Sigmoid colon (tissue), 7 donors: Measurements from ENCODE around the gene PDZD7. TPM values are rescaled to one million over a fixed set of nuclear protein-coding genes. Genes with fewer than 3 reads are reported as not detected.
A peak's percentile ranks its signal among the peaks of the same experiment; 100 is the strongest.

Experiments used
- DNase-seq: peaks from one replicate; pipeline ENCODE4 v3.0.0-alpha.2; 2019
- H3K27ac ChIP-seq, 4 donors: fragments of 200-600 bp; sonication (generic); one replicate each; pipeline ENCODE4 v1.5.1; 2016 to 2019; ENCODE audit warnings: mild to moderate bottlenecking in 1 of 4
- H3K27me3 ChIP-seq, 3 donors: fragments of 200-600 bp; sonication (generic); one replicate each; pipeline ENCODE4 v1.5.1; 2019; ENCODE audit warnings: mild to moderate bottlenecking in 1 of 3
- H3K36me3 ChIP-seq, 4 donors: fragments of 200-600 bp; sonication (generic); one replicate each; pipeline ENCODE4 v1.5.1; 2016 to 2019
- H3K4me1 ChIP-seq, 4 donors: fragments of 200-600 bp; sonication (generic); one replicate each; pipeline ENCODE4 v1.5.1; 2017 to 2019
- H3K4me3 ChIP-seq, 4 donors: fragments of 200-600 bp; sonication (generic); one replicate each; pipeline ENCODE4 v1.5.1; 2017 to 2019; ENCODE audit warnings: mild to moderate bottlenecking in 2 of 4, moderate library complexity in 1 of 4
- H3K9me3 ChIP-seq, 4 donors: fragments of 200-600 bp in 3 of 4; sonication (generic) in 3 of 4; one replicate each; pipeline versions ENCODE4 v1.5.1 to v1.6.1; 2013 to 2019
- EP300 ChIP-seq, 4 donors: sonication (generic); formaldehyde crosslinking; IDR thresholded peaks; one replicate each; pipeline ENCODE4 v1.6.1; 2017; ENCODE audit warnings: antibody characterized with exemption in 4 of 4
- POLR2A ChIP-seq, 2 donors: fragments of 450-650 bp; IDR thresholded peaks; one replicate each; pipeline ENCODE4 v1.6.1; 2016; ENCODE audit warnings: antibody characterized with exemption in 2 of 2, mild to moderate bottlenecking in 2 of 2, moderate library complexity in 2 of 2
- POLR2AphosphoS5 ChIP-seq, 4 donors: sonication (generic); formaldehyde crosslinking; IDR thresholded peaks; one replicate each; pipeline ENCODE4 v1.6.1; 2017; ENCODE audit warnings: antibody characterized with exemption in 4 of 4
- WGBS, 2 donors: extraction: QIAGEN DNeasy Blood & Tissue Kit; methylation state at CpG; one replicate each; pipeline ENCODE4 v1.1.7; 2013; 5-methylcytosine and 5-hydroxymethylcytosine counted together
- intact Hi-C: fragments of 100-400 bp; cut with DNase I; formaldehyde crosslinking; loops from one replicate; pipeline ENCODE4 v1.15.1; 2023
- polyA plus RNA-seq, 3 donors: library from polyadenylated mRNA; stranded (reverse); fragments of 200-250 nt; gene quantifications; one replicate each; pipeline ENCODE4 v1.2.3, GENCODE V29; 2013
- total RNA-seq, 4 donors: library from RNA; depleted of rRNA; stranded (reverse); fragments of >200 nt; gene quantifications; one replicate each; pipeline ENCODE4 v1.1.0, GENCODE V29; 2016
- TF ChIP-seq, protein P1 (sequence below), 4 experiments: fragments of 450-650 bp in 3 of 4; fragments of 200-600 bp in 1 of 4; IDR thresholded peaks; one replicate each; pipeline ENCODE4 v1.5.1; 2016 to 2019; ENCODE audit warnings: antibody characterized with exemption in 4 of 4, mild to moderate bottlenecking in 3 of 4, moderate library complexity in 2 of 4
- donor health status: healthy with polysubstance abuse.
- donor health status: Bipolar disorder and iron deficiency.
- donor health status: healthy.

The PDZD7 gene
- total and polyA plus RNA-seq, 7 donors = 0.16 to 2.4 (median 0.90) TPM; not detected in 1

- Histone ChIP-seq H3K27me3 (peaks cover 0 to 10% (median 0%) of the 10 kb centered on the region in 3 donors), H3K9me3 (no peaks in the 10 kb centered on the region), H3K4me1 (peaks cover 0 to 18% (median 17%) of the 10 kb centered on the region in 4 donors), H3K27ac (no peak overlapping the region), H3K4me3 (no peak overlapping the region), H3K36me3 (peaks cover 0 to 7% (median 0%) of the 10 kb centered on the region in 4 donors)
- peak; percentile 41 for DNase-seq
- TF ChIP-seq POLR2A (IDR thresholded peaks at IDR 0.05) (no peak), POLR2AphosphoS5 (IDR thresholded peaks at IDR 0.05) (no peak)
- TF ChIP-seq, protein P1, sequence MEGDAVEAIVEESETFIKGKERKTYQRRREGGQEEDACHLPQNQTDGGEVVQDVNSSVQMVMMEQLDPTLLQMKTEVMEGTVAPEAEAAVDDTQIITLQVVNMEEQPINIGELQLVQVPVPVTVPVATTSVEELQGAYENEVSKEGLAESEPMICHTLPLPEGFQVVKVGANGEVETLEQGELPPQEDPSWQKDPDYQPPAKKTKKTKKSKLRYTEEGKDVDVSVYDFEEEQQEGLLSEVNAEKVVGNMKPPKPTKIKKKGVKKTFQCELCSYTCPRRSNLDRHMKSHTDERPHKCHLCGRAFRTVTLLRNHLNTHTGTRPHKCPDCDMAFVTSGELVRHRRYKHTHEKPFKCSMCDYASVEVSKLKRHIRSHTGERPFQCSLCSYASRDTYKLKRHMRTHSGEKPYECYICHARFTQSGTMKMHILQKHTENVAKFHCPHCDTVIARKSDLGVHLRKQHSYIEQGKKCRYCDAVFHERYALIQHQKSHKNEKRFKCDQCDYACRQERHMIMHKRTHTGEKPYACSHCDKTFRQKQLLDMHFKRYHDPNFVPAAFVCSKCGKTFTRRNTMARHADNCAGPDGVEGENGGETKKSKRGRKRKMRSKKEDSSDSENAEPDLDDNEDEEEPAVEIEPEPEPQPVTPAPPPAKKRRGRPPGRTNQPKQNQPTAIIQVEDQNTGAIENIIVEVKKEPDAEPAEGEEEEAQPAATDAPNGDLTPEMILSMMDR (IDR thresholded peaks at IDR 0.05) = no peak
- 15 to 63% methylated on average over 4 of the region's 4 CpGs for WGBS, 2 donors
- intact Hi-C loops = no loop called here
Measured at GRCh38 chr10:100970914-100971811, 59.8 kb downstream of the PDZD7 start.

GRCh38 chr10:100970076-100970913 lies 60.6 kb downstream of the PDZD7 start:
- intact Hi-C loops = no loop called here
- peaks cover 0 to 10% (median 0%) of the 10 kb centered on the region in 3 donors for H3K27me3 ChIP-seq
- peak overlapping the region; percentile 39 to 62 (median 53) for H3K4me3 ChIP-seq
- H3K9me3 ChIP-seq = no peaks in the 10 kb centered on the region
- H3K4me1 ChIP-seq = peaks cover 0 to 18% (median 17%) of the 10 kb centered on the region in 4 donors
- TF ChIP-seq, protein P1 (IDR thresholded peaks at IDR 0.05) = no peak
- no peak for TF ChIP-seq POLR2AphosphoS5 (IDR thresholded peaks at IDR 0.05)
- no peak for TF ChIP-seq EP300 (IDR thresholded peaks at IDR 0.05)
- TF ChIP-seq POLR2A (IDR thresholded peaks at IDR 0.05) = no peak
- WGBS, 2 donors = 15 to 34% methylated on average over 13 of the region's 13 CpGs
- H3K36me3 ChIP-seq = peaks cover 0 to 7% (median 0%) of the 10 kb centered on the region in 4 donors
- DNase-seq = peak; percentile 66
- peak overlapping the region in 1 of 4 donors; percentile 48 for H3K27ac ChIP-seq

DNA sequence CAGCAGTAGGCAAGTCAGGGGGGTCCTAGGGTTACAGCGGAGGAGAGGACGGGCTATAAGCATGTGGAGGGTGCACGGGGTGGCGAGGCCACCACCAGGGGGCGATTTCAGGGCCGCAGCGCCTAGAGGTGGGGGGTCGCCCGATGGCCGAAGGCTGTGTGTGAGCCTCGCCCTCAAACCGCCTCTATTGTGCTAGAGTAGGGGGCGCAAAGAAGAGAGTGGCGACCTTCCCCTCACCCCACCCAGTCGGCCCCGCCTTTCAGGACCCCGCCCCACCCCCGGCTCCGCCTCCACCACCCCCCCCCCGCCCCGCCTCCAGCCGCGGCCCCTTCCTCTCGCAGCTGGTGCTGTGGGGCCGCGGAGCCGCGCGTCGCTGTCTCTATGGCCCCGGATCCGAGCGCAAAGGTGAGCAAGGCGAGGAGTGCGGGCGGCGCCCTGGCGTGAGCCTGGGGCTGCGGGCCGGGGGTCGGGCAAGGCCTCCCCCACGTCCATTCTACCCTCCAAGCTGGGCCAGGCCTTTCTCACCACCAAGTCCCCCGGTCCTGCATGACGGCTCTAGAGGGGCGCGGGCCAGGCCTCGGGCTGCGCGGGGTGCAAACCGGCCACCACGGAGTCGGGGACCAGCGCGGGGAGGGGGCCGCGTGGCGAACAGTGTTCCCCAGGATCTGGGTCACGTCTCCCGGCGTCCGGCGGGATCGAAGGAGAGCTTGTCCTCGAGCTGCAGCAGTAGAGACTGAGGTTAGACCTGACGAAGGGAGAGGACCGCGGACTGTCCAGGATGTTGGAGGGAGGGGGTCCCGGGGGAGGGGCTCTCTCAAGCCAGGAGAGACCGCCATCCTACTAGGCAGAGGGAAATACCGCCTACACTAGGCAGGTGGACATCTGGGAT lies 61.5 kb downstream of the PDZD7 start, which contains the start of gene SEMA4G:
Gene SEMA4G (plus strand): TSS at position 318 of the 889 bp plus-strand sequence. CDS start 3,409 bp downstream, outside the sequence.
- DNase-seq = peak; percentile 78
- peaks cover 0 to 18% (median 17%) of the 10 kb centered on the region in 4 donors for H3K4me1 ChIP-seq
- peaks cover 0 to 14% (median 0%) of the 10 kb centered on the region in 4 donors for H3K36me3 ChIP-seq
- H3K27ac ChIP-seq = peak within 1 kb of the TSS in 2 of 4 donors; percentile 22 to 48
- H3K9me3 ChIP-seq = no peaks in the 10 kb centered on the region
- peak within 1 kb of the TSS; percentile 39 to 62 (median 53) for H3K4me3 ChIP-seq
- intact Hi-C loops = loop anchor here (2.0 kb wide), 1 partner anchor 43 kb away; no protein-coding TSS in a partner anchor
- TF ChIP-seq, protein P1 (IDR thresholded peaks at IDR 0.05) = peak; percentile 53 to 79 (median 76)
- TF ChIP-seq POLR2AphosphoS5 (IDR thresholded peaks at IDR 0.05) = no peak
- 1 to 2% methylated on average over 69 to 70 of the region's 70 CpGs for WGBS, 2 donors
- H3K27me3 ChIP-seq = peaks cover 0 to 10% (median 0%) of the 10 kb centered on the region in 3 donors

DNA sequence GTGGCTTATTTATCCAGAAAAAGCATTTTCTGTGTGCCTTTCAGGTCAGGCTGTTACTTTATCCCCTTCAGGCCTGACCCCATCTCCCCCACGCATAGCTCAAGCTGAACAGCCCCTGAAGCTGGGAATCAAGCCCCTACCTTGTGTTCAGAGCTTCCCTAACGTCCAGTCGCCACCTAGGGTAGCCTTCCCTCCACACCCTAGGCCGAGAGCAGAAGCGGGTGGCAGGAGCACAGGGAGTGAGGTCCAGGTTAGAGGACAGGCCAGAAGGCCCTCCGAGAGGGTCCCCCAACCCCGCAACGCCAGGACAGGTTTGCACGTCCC lies 62.1 kb downstream of the PDZD7 start:
- no peak for TF ChIP-seq EP300 (IDR thresholded peaks at IDR 0.05)
- no peak for TF ChIP-seq POLR2A (IDR thresholded peaks at IDR 0.05)
- TF ChIP-seq POLR2AphosphoS5 (IDR thresholded peaks at IDR 0.05) = no peak
- TF ChIP-seq, protein P1 (IDR thresholded peaks at IDR 0.05) = no peak
- intact Hi-C loops = loop anchor here (2.0 kb wide), 1 partner anchor 44 kb away; no protein-coding TSS in a partner anchor
- Histone ChIP-seq H3K36me3 (peaks cover 0 to 19% (median 0%) of the 10 kb centered on the region in 4 donors), H3K9me3 (no peaks in the 10 kb centered on the region), H3K4me3 (peak overlapping the region; percentile 39 to 62 (median 53)), H3K4me1 (peaks cover 0 to 18% (median 17%) of the 10 kb centered on the region in 4 donors), H3K27ac (no peak overlapping the region), H3K27me3 (peaks cover 0 to 10% (median 0%) of the 10 kb centered on the region in 3 donors)
- DNase-seq = no peak
- 10 to 35% methylated on average over 9 of the region's 9 CpGs for WGBS, 2 donors
